ENCODE results near the gene LOC101059915.

- TF ChIP-seq ZNF510 (CRISPR knock-in tag; IDR thresholded peaks at IDR 0.05; ENCODE audit: low read depth): no peak
- TF ChIP-seq NFKBIZ (CRISPR knock-in tag; IDR thresholded peaks at IDR 0.05): no peak
- TF ChIP-seq CAMTA2 (CRISPR knock-in tag; IDR thresholded peaks at IDR 0.05; ENCODE audit: borderline replicate concordance): no peak
- TF ChIP-seq MAF1 (CRISPR knock-in tag; IDR thresholded peaks at IDR 0.05; ENCODE audit: borderline replicate concordance): no peak
- no peak for TF ChIP-seq YY1 (IDR thresholded peaks at IDR 0.05; ENCODE audit: insufficient read depth, insufficient replicate concordance, low read depth, low read length)
Measured at GRCh38 chrX:71640002-71640401, 27.3 kb upstream of the LOC101059915 start.
